HG02610 (cell line): ENCODE results near the gene SCYL1.
A peak's percentile ranks its signal among the peaks of the same experiment; 100 is the strongest.

Experiments used
- ATAC-seq: cut with Tn5 transposase; IDR thresholded peaks from one replicate; pipeline ENCODE4 v1.9.1; 2021; ENCODE audit warnings: mild to moderate bottlenecking, moderate library complexity; ENCODE audit not compliant: unreplicated experiment

Gene SCYL1

DNA sequence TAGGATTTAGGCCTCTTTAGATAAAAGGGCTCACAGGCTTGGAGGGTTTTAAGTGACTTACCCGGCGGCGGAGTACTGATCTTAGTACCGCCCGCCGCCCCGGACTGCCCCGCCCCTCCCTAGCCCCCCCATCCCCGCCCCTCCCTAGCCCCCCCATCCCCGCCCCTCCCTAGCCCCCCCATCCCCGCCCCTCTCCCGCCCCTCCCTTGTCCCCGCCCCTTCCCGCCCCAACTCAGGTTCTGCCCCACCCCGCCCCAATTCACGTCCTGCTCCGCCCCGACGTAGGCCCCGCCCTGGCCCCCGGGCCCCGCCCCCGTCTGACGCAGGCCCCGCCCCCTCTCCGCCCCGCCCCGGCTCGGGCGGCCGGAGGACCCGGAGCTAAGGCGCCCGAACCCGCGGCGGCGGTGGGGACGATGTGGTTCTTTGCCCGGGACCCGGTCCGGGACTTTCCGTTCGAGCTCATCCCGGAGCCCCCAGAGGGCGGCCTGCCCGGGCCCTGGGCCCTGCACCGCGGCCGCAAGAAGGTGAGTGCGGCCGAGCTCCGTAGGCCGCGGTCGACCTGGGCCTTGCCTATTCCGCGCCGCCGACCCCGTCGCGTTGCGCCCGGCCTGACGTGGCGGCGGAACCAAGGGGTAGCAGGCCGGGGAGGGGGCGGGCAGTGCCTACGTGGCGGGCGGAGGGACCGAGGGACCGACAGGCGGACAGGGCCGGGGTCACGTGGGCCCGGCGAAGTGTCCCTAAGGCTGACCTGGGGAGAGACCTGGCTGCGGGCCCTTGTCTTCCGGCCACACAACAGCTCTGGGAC, at the start of gene SCYL1:
Gene SCYL1, plus strand, starts transcription at position 343 of the 805 bp plus-strand sequence. Its CDS starts 71 bp downstream, at position 414.
- ATAC-seq = peak; percentile 60

DNA sequence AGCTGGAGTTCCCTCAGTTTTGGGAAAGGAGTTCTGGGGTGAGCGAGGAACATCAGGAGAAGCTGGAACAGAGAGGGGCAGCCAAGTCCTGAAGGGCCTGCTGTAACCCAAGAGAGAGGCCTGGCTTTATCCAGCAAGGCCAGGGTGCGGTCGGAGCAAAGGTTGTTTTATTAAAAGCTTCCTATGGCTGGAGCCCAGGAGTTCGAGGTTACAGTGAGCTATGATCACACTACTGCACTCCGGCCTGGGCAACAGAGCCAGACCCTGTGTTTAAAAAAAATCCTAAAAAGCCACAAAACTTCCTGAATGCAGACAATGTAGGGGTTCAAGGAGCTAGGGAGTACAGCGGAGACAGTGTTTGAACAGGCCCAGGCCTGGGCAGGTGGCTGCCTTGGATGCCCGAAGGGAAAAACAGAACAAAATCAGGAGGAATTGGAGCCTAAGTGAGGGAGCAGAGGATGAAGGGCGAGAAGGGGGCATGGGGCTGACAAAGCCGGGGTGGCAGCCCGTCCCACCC, 48.2 kb upstream of the SCYL1 start:
- ATAC-seq = no peak

GRCh38 chr11:65477149-65477965, 47.5 kb upstream of the SCYL1 start:
- peak; percentile 63 for ATAC-seq

DNA sequence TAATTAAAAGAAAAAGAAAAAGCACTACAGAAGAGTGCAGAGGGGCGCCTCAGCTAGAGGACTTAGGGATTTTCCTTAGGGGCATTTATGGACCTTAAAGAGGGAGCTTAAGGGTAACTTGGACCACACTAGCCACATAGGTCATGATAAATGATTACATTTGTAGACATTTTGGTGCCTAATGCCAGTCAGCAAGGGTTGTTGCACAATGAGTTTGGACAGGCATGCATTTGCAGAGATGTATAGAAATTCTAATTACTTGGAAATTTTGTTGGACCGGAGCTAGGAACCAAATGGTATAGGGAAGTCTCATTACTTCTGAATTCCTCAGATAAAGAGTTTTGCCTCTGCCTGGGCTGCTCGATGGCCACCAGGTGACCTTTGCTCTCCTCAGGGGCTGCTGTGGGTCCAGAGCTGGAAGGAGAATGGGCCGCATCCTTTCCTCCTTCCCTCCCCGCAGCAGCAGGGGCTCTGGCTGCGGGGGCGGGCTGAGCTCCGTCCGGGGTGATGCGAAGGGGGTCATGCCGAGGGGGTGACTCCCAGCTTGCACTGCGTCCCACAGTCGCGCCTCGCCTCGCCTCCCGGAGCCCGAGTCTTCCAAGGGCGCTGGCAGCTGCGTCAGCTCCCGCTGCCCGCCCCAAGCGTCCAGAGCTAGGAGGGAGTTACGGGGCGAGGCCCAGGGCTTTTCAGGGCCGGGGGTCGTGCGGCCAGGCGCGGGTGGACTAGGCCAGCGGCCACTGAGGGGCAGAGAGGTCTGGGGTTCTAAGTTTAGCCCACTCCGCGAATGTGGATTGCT, 46.3 kb upstream of the SCYL1 start:
- no peak for ATAC-seq

DNA sequence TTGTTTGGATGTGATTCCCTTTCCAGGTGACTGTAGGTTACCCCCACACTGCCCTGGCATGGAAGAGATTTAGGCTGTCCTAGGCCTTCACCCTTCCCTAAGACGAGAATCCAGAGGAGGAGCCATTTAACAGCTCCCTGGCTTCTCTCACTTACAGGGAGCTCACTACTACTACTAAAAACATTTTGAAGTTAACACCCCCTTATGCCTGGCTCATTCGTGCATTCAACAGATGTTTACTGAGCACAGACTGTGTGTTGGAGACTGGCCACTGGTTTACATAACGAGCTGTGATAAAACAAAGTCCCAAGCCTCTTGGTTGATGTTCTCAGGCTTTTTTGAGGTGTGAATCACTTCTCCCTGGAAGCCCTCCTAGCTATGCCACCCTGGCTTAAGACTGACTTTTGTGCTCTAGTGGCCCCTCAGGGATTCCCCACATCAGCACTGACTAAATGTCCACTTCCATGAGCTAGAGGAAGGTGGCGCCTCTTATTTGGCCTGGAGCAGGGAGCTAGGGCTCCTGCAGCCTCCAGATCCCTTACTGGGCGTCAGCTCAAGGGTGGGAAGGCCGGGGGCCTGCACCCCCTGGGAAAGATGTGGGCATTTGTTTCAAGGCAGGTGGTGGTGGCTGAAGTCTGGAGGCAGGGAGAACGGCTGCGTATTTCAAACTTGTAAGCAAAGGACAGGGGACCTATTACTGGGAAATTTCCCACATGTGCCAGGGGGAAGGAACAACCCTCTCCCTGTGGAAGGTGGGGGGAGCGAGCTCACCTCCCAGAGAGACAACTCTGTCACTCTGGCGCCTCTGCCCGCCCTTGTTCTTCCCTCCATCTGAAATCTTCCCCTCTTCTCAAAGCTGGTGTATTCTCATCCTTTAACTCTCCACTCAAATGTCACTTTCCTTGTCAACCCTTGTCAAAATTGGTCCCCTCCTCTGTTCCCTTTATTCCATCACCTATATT, 45.4 kb upstream of the SCYL1 start:
- ATAC-seq = no peak

GRCh38 chr11:65482306-65482850, 42.5 kb upstream of the SCYL1 start:
- no peak for ATAC-seq

GRCh38 chr11:65485920-65486219, 39.0 kb upstream of the SCYL1 start:
- ATAC-seq = no peak

DNA sequence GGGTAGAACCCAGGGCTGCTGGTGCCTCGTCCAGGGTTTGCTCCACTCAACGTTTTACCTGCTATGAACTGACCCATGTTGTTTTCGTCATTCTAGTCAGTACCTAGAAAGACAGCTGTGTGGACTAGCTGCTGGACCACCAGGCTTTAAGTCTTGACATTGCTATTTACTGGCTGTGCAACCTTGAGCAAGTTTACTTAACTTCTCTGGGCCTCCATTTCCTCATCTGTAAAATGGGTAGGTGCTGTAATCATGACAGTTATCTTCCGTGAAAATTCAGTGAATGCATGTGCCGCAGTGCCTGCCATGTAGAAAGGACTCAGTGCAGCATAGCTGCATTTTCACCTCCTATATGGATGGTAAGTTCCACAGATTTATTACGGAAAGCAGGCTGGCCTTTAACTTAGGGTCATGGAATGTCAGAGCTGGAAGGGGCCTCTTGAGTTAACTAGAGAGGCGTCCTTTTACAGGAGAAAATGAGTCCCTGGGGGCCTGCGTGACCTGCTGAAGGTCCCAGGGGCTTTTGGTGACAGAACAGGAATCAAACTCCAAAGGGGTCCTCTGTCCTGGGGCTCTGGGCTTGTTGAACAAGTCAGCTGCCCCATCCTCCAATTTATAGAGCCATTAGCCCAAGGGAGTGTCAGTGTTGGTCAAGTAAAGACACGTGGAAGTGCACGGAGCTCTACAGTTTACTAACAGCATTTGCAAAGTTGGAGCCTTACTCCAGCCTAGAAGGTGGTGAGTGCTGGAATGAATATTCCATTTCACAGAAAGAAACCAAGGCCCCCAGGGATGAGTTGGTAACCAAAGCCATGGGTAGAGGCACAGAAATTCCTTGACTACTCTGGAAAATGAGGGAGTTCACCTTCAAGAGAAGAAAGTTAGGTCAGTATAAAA, 38.1 kb upstream of the SCYL1 start:
- ATAC-seq = no peak

GRCh38 chr11:65487467-65488272, 37.2 kb upstream of the SCYL1 start:
- ATAC-seq = peak; percentile 69

GRCh38 chr11:65488273-65489034, 36.4 kb upstream of the SCYL1 start:
- ATAC-seq = no peak

GRCh38 chr11:65489035-65489705, 35.7 kb upstream of the SCYL1 start:
- no peak for ATAC-seq

DNA sequence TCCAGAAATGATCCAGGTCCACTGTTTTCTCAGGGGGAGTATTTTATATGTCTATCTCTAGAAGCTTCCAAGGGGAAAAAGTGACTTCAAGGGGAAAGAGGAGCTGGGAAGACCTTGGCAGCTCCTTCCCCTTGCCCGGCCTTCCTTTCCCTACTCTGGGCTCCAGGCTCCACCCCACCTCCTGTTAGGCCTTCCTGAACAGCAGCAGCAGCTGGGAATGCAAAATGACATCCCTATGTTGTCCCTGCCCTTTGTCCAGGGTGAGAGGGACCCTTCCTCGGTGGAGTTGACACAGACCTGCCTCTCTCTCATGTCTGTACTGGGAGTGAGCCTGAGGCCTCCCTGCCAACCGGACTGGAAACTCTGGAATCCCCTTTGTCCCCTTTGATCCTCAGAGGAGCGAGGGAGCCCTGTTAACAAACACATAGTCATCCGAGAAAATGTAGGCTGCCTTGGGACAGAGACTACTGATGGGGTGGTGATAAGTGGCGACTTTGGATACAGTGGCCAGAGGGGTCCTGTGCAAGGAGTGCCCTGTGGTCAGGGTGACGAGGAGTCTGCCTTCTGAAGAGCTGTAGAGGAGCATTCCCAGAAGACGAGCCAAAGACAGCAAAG, 35.1 kb upstream of the SCYL1 start:
- no peak for ATAC-seq

- no peak for ATAC-seq
These were observed 33.8 kb upstream of the SCYL1 start for GRCh38 chr11:65491163-65491465.

GRCh38 chr11:65491614-65492386, 33.1 kb upstream of the SCYL1 start:
- ATAC-seq = no peak

DNA sequence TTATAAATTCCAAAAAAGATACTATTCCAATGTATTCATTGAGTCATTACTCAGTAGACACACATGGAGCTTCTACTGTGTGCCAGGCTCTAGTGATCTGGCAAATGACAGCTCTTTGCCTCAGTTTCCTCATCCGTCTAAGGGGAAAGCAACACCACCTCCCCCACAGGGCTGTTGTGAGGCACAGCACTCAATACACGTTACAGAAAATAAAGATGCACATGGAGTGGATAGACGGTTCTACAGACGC, 32.6 kb upstream of the SCYL1 start:
- ATAC-seq = no peak
